Prostate gland (tissue), 2 donors: ENCODE data around the gene GUCA2A. TPM values are rescaled to one million over a fixed set of nuclear protein-coding genes. Genes with fewer than 3 reads are reported as not detected.

Experiments
- DNase-seq: peaks from one replicate; pipeline ENCODE4 v3.0.0-alpha.2; 2019; ENCODE audit warnings: low spot score
- H3K27ac ChIP-seq, 2 donors: fragments of 200-600 bp; sonication (generic); 2 replicates each; pipeline ENCODE4 v1.5.1; 2017 to 2019
- H3K27me3 ChIP-seq: fragments of 200-600 bp; sonication (generic); replicated peaks from 2 replicates; pipeline ENCODE4 v1.5.1; 2019; ENCODE audit not compliant: insufficient read depth
- H3K36me3 ChIP-seq, 2 donors: fragments of 200-600 bp; sonication (generic); 1 replicate in 1 of 2; 2 replicates in 1 of 2; pipeline versions ENCODE4 v1.5.1 to v1.8.1; 2017 to 2019
- H3K4me1 ChIP-seq: fragments of 200-600 bp; sonication (generic); replicated peaks from 2 replicates; pipeline ENCODE4 v1.5.1; 2019
- H3K4me3 ChIP-seq, 2 donors: fragments of 200-600 bp; sonication (generic); 2 replicates each; pipeline ENCODE4 v1.5.1; 2017 to 2019
- H3K9me3 ChIP-seq: fragments of 200-600 bp; sonication (generic); 2 replicates; pipeline ENCODE4 v1.5.1; 2017
- POLR2A ChIP-seq: fragments of 450-650 bp; IDR thresholded peaks from one replicate; pipeline ENCODE4 v1.6.1; 2016; ENCODE audit warnings: antibody characterized with exemption, mild to moderate bottlenecking
- POLR2AphosphoS5 ChIP-seq: sonication (generic); formaldehyde crosslinking; IDR thresholded peaks from one replicate; pipeline ENCODE4 v1.6.1; 2017; ENCODE audit warnings: antibody characterized with exemption
- WGBS: methylation state at CpG from one replicate; pipeline ENCODE4 v1.1.5; 2018; 5-methylcytosine and 5-hydroxymethylcytosine counted together
- intact Hi-C: fragments of 100-400 bp; cut with DNase I; formaldehyde crosslinking; loops from one replicate; pipeline ENCODE4 v1.14.2; 2022
- total RNA-seq, 2 donors: library from RNA; depleted of rRNA; stranded (reverse); fragments of >200 nt; gene quantifications; one replicate each; pipeline ENCODE4 v1.1.0, GENCODE V29; 2016
- TF ChIP-seq, protein P1 (sequence below), 4 experiments: fragments of 200-600 bp in 2 of 4; fragments of 450-650 bp in 2 of 4; sonication (generic) in 2 of 4; IDR thresholded peaks; 1 replicate in 3 of 4; 2 replicates in 1 of 4; pipeline ENCODE4 v1.5.1; 2016 to 2019; ENCODE audit warnings: antibody characterized with exemption in 4 of 4, mild to moderate bottlenecking in 2 of 4, moderate library complexity in 2 of 4

The GUCA2A gene
- total RNA-seq, 2 donors from 2014 or later: not detected

- no peak for TF ChIP-seq POLR2A
- no peak for TF ChIP-seq POLR2AphosphoS5
- TF ChIP-seq, protein P1, sequence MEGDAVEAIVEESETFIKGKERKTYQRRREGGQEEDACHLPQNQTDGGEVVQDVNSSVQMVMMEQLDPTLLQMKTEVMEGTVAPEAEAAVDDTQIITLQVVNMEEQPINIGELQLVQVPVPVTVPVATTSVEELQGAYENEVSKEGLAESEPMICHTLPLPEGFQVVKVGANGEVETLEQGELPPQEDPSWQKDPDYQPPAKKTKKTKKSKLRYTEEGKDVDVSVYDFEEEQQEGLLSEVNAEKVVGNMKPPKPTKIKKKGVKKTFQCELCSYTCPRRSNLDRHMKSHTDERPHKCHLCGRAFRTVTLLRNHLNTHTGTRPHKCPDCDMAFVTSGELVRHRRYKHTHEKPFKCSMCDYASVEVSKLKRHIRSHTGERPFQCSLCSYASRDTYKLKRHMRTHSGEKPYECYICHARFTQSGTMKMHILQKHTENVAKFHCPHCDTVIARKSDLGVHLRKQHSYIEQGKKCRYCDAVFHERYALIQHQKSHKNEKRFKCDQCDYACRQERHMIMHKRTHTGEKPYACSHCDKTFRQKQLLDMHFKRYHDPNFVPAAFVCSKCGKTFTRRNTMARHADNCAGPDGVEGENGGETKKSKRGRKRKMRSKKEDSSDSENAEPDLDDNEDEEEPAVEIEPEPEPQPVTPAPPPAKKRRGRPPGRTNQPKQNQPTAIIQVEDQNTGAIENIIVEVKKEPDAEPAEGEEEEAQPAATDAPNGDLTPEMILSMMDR (IDR thresholded peaks at IDR 0.05): no peak
- Histone ChIP-seq H3K27ac (no peak overlapping the region), H3K9me3 (no peaks in the 10 kb centered on the region), H3K27me3 (no peaks in the 10 kb centered on the region), H3K36me3 (no peaks in the 10 kb centered on the region), H3K4me1 (no peaks in the 10 kb centered on the region), H3K4me3 (no peak overlapping the region)
- 72% methylated on average over 16 of the region's 16 CpGs for WGBS
- no peak for DNase-seq
- intact Hi-C loops: no loop called here
Measured at GRCh38 chr1:42163536-42164503, 725 bp downstream of the GUCA2A start.

- WGBS: 92% methylated on average over 2 of the region's 2 CpGs
- no peak overlapping the region for H3K4me3 ChIP-seq
- TF ChIP-seq POLR2A (no peak), POLR2AphosphoS5 (no peak)
- TF ChIP-seq, protein P1 (IDR thresholded peaks at IDR 0.05): no peak
- H3K9me3 ChIP-seq: no peaks in the 10 kb centered on the region
- no peaks in the 10 kb centered on the region for H3K4me1 ChIP-seq
- no peak for DNase-seq
- intact Hi-C loops: no loop called here
- no peak overlapping the region for H3K27ac ChIP-seq
- H3K36me3 ChIP-seq: no peaks in the 10 kb centered on the region
- no peaks in the 10 kb centered on the region for H3K27me3 ChIP-seq
Measured at GRCh38 chr1:42163114-42163513, 1.4 kb downstream of the GUCA2A start.

- Histone ChIP-seq H3K27me3 (no peaks in the 10 kb centered on the region), H3K4me1 (no peaks in the 10 kb centered on the region), H3K9me3 (no peaks in the 10 kb centered on the region), H3K27ac (no peak overlapping the region), H3K36me3 (no peaks in the 10 kb centered on the region), H3K4me3 (no peak overlapping the region)
- TF ChIP-seq POLR2A (no peak), POLR2AphosphoS5 (no peak)
- TF ChIP-seq, protein P1 (IDR thresholded peaks at IDR 0.05): no peak
- no peak for DNase-seq
- intact Hi-C loops: no loop called here
- WGBS: 89% methylated on average over 5 of the region's 5 CpGs
Measured at GRCh38 chr1:42162181-42162580, 2.4 kb downstream of the GUCA2A start.

DNA sequence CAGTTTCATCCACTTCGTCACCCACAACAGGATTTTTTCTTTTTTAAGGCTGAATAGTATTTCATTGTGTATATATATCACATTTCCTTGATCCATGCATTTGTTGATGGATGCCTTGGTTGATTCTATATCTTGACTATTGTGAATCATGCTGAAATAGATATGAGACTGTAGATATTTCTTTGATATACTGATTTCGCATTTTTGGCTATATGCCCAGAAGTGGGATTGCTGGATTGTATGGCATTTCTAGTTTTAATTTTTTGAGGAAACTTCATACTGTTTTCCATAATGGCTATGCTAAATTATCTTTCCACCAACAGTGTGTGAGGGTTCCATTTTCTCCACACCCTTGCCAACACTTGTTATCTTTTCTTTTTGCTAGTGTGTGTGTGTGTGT, 6.4 kb downstream of the GUCA2A start:
- Histone ChIP-seq H3K9me3 (no peaks in the 10 kb centered on the region), H3K27ac (no peak overlapping the region), H3K4me3 (no peak overlapping the region), H3K4me1 (no peaks in the 10 kb centered on the region), H3K27me3 (no peaks in the 10 kb centered on the region), H3K36me3 (no peaks in the 10 kb centered on the region)
- WGBS: 73% methylated on average over 2 of the region's 2 CpGs
- TF ChIP-seq, protein P1 (IDR thresholded peaks at IDR 0.05): no peak
- TF ChIP-seq POLR2AphosphoS5 (no peak), POLR2A (no peak)
- no peak for DNase-seq
- intact Hi-C loops: no loop called here

- intact Hi-C loops: no loop called here
- no peaks in the 10 kb centered on the region for H3K9me3 ChIP-seq
- H3K36me3 ChIP-seq: no peaks in the 10 kb centered on the region
- no peak for DNase-seq
- H3K4me3 ChIP-seq: no peak overlapping the region
- H3K27ac ChIP-seq: no peak overlapping the region
- no peaks in the 10 kb centered on the region for H3K4me1 ChIP-seq
- H3K27me3 ChIP-seq: no peaks in the 10 kb centered on the region
- 69% methylated on average over 7 of the region's 7 CpGs for WGBS
- TF ChIP-seq POLR2AphosphoS5 (no peak), POLR2A (no peak)
- TF ChIP-seq, protein P1 (IDR thresholded peaks at IDR 0.05): no peak
Measured at GRCh38 chr1:42157667-42158066, 6.9 kb downstream of the GUCA2A start.
